ENCODE results near the gene MYH11.

- TF ChIP-seq CTCF (conservative IDR thresholded peaks at IDR 0.05; ENCODE audit: low read depth in 2 of 2) (no peak), EZH2phosphoT487 (IDR thresholded peaks at IDR 0.05; ENCODE audit: unreplicated experiment) (no peak)
Measured at GRCh38 chr16:15760129-15760528, 96.7 kb downstream of the MYH11 start.
